K562 (cell line): Measurements from ENCODE around the gene PIK3R2. TPM values are rescaled to one million over a fixed set of nuclear protein-coding genes. Genes with fewer than 3 reads are reported as not detected.

Source experiments
- C11orf30 ChIP-seq: fragments of 450-650 bp; IDR thresholded peaks from 2 replicates; pipeline ENCODE4 v1.6.1; 2016; ENCODE audit warnings: low read depth, mild to moderate bottlenecking
- COPS2 ChIP-seq: fragments of 450-650 bp; conservative IDR thresholded peaks from 2 replicates; pipeline ENCODE4 v1.6.1; 2016; ENCODE audit warnings: mild to moderate bottlenecking, moderate library complexity
- CTBP1 ChIP-seq: fragments of 450-650 bp; IDR thresholded peaks from 2 replicates; pipeline ENCODE4 v1.6.1; 2016; ENCODE audit warnings: borderline replicate concordance
- HMG20B ChIP-seq: fragments of 250-450 bp; sonication (Bioruptor Pico); IDR thresholded peaks from 2 replicates; pipeline ENCODE4 v1.5.0; 2021; ENCODE audit warnings: mild to moderate bottlenecking
- HOXB6 ChIP-seq: fragments of 250-450 bp; sonication (Bioruptor Pico); IDR thresholded peaks from 2 replicates; pipeline ENCODE4 v1.5.1; 2022; ENCODE audit warnings: mild to moderate bottlenecking, borderline replicate concordance
- MAZ ChIP-seq, 2 experiments: fragments of 450-650 bp in 1 of 2; sonication (generic) in 1 of 2; formaldehyde crosslinking; IDR thresholded peaks in 1 of 2; conservative IDR thresholded peaks in 1 of 2; 2 replicates each; pipeline versions ENCODE4 v1.4.0 to v1.5.0; 2020; ENCODE audit warnings: mild to moderate bottlenecking in 1 of 2, missing genetic modification reagents in 1 of 2
- MTA1 ChIP-seq: fragments of 450-650 bp; IDR thresholded peaks from 2 replicates; pipeline ENCODE4 v1.6.1; 2017; ENCODE audit warnings: borderline replicate concordance
- MYC ChIP-seq, 2 experiments: fragments of 250-450 bp in 1 of 2; sonication (Bioruptor Pico) in 1 of 2; IDR thresholded peaks; 2 replicates each; pipeline versions ENCODE4 v1.5.1 to v1.6.1; 2012 to 2021; ENCODE audit warnings: low read depth in 2 of 2, borderline replicate concordance in 1 of 2, improper control_type of control experiment in 1 of 2, low read length in 1 of 2, mild to moderate bottlenecking in 1 of 2, moderate library complexity in 1 of 2
- PYGO2 ChIP-seq: fragments of 450-650 bp; IDR thresholded peaks from 2 replicates; pipeline ENCODE4 v1.6.1; 2016; ENCODE audit warnings: mild to moderate bottlenecking, missing genetic modification characterization, moderate library complexity, missing compliant biosample characterization
- TEAD4 ChIP-seq, 2 experiments: sonication (generic) in 1 of 2; formaldehyde crosslinking in 1 of 2; IDR thresholded peaks; 2 replicates each; pipeline versions ENCODE4 v1.6.1 to v1.8.0; 2012 to 2022; ENCODE audit warnings: borderline replicate concordance in 1 of 2, inconsistent platforms in 1 of 2, low read length in 1 of 2, mild to moderate bottlenecking in 1 of 2, missing genetic modification reagents in 1 of 2
- ZNF76 ChIP-seq: fragments of 250-450 bp; sonication (Bioruptor Pico); IDR thresholded peaks from 2 replicates; pipeline ENCODE4 v1.4.0; 2020; ENCODE audit warnings: mild to moderate bottlenecking, moderate library complexity, borderline replicate concordance
- polyA plus RNA-seq, 8 experiments: library from polyadenylated mRNA; depleted of rRNA in 4 of 8; stranded (reverse) in 5 of 8; unstranded in 3 of 8; fragments of >200 nt; fragmentation: Nextera tagmentation in 2 of 8; fragmentation: Illumina TruSeq in 1 of 8; extraction: Ambion mirVana in 2 of 8; extraction: Trizol in 1 of 8; gene quantifications; 2 replicates each; pipeline versions ENCODE4 v1.2.1 to v1.2.3, GENCODE V29; 2011 to 2014; ENCODE audit warnings: inconsistent platforms in 1 of 8, missing spikeins in 1 of 8
- total RNA-seq, 7 experiments: library from RNA; depleted of rRNA in 6 of 7; stranded (reverse); fragments of >200 nt in 6 of 7; fragmentation: Illumina TruSeq in 2 of 7; extraction: Trizol in 2 of 7; gene quantifications; 2 replicates each; pipeline versions ENCODE4 v1.2.1 to v1.2.3, GENCODE V29; 2011 to 2021; ENCODE audit warnings: low replicate concordance in 1 of 7
- TF ChIP-seq, protein P1 (sequence below): sonication (generic); formaldehyde crosslinking; IDR thresholded peaks from 2 replicates; pipeline ENCODE4 v1.8.0; 2023; ENCODE audit warnings: missing genetic modification reagents, mild to moderate bottlenecking, borderline replicate concordance
- TF ChIP-seq, protein P2 (sequence below): sonication (generic); formaldehyde crosslinking; IDR thresholded peaks from 2 replicates; pipeline ENCODE4 v1.8.1; 2023; ENCODE audit warnings: mild to moderate bottlenecking, missing genetic modification reagents
- TF ChIP-seq, protein P3 (sequence below): fragments of 200-800 bp; sonication (Bioruptor generic); IDR thresholded peaks from 2 replicates; pipeline ENCODE4 v1.6.1; 2016; ENCODE audit warnings: missing genetic modification characterization, missing compliant biosample characterization

The PIK3R2 gene
- total and polyA plus RNA-seq, 9 of the 15 experiments (the other 6 are each of a cell fraction or from before 2014, with no cell fraction given) = 0.39 to 37.9 (median 5.3) TPM

DNA sequence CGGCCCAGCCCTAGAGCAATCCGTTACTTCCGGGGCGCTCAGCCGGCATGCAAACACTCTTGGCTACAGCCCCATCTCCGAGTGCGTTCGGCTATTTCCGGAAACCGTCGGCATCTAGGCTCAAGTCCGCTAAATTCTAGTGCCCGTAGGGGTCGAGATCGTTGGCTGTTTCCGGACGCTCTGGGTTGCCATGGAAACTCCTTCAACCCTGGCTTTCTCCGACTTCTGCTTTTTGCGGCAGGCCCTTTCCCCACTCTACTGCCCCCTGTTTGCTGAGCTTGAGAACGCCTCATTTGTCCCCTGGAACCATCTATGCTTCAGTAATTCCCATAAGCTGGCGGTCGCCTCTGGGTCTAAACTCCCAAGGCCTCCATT lies 534 bp upstream of the PIK3R2 start (continued):
- TF ChIP-seq, protein P1, sequence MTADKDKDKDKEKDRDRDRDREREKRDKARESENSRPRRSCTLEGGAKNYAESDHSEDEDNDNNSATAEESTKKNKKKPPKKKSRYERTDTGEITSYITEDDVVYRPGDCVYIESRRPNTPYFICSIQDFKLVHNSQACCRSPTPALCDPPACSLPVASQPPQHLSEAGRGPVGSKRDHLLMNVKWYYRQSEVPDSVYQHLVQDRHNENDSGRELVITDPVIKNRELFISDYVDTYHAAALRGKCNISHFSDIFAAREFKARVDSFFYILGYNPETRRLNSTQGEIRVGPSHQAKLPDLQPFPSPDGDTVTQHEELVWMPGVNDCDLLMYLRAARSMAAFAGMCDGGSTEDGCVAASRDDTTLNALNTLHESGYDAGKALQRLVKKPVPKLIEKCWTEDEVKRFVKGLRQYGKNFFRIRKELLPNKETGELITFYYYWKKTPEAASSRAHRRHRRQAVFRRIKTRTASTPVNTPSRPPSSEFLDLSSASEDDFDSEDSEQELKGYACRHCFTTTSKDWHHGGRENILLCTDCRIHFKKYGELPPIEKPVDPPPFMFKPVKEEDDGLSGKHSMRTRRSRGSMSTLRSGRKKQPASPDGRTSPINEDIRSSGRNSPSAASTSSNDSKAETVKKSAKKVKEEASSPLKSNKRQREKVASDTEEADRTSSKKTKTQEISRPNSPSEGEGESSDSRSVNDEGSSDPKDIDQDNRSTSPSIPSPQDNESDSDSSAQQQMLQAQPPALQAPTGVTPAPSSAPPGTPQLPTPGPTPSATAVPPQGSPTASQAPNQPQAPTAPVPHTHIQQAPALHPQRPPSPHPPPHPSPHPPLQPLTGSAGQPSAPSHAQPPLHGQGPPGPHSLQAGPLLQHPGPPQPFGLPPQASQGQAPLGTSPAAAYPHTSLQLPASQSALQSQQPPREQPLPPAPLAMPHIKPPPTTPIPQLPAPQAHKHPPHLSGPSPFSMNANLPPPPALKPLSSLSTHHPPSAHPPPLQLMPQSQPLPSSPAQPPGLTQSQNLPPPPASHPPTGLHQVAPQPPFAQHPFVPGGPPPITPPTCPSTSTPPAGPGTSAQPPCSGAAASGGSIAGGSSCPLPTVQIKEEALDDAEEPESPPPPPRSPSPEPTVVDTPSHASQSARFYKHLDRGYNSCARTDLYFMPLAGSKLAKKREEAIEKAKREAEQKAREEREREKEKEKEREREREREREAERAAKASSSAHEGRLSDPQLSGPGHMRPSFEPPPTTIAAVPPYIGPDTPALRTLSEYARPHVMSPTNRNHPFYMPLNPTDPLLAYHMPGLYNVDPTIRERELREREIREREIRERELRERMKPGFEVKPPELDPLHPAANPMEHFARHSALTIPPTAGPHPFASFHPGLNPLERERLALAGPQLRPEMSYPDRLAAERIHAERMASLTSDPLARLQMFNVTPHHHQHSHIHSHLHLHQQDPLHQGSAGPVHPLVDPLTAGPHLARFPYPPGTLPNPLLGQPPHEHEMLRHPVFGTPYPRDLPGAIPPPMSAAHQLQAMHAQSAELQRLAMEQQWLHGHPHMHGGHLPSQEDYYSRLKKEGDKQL (CRISPR knock-in tag) = no peak
- TF ChIP-seq C11orf30 (no peak), ZNF76 (CRISPR knock-in tag) (no peak), HOXB6 (CRISPR knock-in tag) (no peak), MAZ (CRISPR knock-in tag; conservative IDR thresholded peaks at IDR 0.05 in 1 of 2, IDR thresholded peaks at IDR 0.05 in 1 of 2) (peak in 1 of 2 experiments; percentile 69; a peak in 3 of 4 replicates), TEAD4 (IDR thresholded peaks at IDR 0.05; ENCODE audit: low read length) (no peak; the same call in 1 of the 2 replicates), TEAD4 (CRISPR knock-in tag; IDR thresholded peaks at IDR 0.05; ENCODE audit: borderline replicate concordance) (no peak), HMG20B (no peak), PYGO2 (tag) (no peak), COPS2 (no peak), MTA1 (0 out of 2 replicates have a peak, but pooled peaks have one; percentile 24), CTBP1 (peak; percentile 25; the same call in 1 of the 2 replicates), MYC (IDR thresholded peaks at IDR 0.05; ENCODE audit: low read depth, low read length) (peak; percentile 54), MYC (CRISPR knock-in tag; IDR thresholded peaks at IDR 0.05; ENCODE audit: borderline replicate concordance, low read depth) (no peak)
- TF ChIP-seq, protein P2, sequence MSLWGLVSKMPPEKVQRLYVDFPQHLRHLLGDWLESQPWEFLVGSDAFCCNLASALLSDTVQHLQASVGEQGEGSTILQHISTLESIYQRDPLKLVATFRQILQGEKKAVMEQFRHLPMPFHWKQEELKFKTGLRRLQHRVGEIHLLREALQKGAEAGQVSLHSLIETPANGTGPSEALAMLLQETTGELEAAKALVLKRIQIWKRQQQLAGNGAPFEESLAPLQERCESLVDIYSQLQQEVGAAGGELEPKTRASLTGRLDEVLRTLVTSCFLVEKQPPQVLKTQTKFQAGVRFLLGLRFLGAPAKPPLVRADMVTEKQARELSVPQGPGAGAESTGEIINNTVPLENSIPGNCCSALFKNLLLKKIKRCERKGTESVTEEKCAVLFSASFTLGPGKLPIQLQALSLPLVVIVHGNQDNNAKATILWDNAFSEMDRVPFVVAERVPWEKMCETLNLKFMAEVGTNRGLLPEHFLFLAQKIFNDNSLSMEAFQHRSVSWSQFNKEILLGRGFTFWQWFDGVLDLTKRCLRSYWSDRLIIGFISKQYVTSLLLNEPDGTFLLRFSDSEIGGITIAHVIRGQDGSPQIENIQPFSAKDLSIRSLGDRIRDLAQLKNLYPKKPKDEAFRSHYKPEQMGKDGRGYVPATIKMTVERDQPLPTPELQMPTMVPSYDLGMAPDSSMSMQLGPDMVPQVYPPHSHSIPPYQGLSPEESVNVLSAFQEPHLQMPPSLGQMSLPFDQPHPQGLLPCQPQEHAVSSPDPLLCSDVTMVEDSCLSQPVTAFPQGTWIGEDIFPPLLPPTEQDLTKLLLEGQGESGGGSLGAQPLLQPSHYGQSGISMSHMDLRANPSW (CRISPR knock-in tag) = 0 out of 2 replicates have a peak, but pooled peaks have one; percentile 85
- TF ChIP-seq, protein P3, sequence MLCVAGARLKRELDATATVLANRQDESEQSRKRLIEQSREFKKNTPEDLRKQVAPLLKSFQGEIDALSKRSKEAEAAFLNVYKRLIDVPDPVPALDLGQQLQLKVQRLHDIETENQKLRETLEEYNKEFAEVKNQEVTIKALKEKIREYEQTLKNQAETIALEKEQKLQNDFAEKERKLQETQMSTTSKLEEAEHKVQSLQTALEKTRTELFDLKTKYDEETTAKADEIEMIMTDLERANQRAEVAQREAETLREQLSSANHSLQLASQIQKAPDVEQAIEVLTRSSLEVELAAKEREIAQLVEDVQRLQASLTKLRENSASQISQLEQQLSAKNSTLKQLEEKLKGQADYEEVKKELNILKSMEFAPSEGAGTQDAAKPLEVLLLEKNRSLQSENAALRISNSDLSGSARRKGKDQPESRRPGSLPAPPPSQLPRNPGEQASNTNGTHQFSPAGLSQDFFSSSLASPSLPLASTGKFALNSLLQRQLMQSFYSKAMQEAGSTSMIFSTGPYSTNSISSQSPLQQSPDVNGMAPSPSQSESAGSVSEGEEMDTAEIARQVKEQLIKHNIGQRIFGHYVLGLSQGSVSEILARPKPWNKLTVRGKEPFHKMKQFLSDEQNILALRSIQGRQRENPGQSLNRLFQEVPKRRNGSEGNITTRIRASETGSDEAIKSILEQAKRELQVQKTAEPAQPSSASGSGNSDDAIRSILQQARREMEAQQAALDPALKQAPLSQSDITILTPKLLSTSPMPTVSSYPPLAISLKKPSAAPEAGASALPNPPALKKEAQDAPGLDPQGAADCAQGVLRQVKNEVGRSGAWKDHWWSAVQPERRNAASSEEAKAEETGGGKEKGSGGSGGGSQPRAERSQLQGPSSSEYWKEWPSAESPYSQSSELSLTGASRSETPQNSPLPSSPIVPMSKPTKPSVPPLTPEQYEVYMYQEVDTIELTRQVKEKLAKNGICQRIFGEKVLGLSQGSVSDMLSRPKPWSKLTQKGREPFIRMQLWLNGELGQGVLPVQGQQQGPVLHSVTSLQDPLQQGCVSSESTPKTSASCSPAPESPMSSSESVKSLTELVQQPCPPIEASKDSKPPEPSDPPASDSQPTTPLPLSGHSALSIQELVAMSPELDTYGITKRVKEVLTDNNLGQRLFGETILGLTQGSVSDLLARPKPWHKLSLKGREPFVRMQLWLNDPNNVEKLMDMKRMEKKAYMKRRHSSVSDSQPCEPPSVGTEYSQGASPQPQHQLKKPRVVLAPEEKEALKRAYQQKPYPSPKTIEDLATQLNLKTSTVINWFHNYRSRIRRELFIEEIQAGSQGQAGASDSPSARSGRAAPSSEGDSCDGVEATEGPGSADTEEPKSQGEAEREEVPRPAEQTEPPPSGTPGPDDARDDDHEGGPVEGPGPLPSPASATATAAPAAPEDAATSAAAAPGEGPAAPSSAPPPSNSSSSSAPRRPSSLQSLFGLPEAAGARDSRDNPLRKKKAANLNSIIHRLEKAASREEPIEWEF (CRISPR knock-in tag) = no peak
